GM18511 (cell line): ENCODE measurements around the gene ARFGEF3.
"Not testable (repeated sequence)": the region's sequence is repeated elsewhere in the genome, so short reads cannot be mapped to it uniquely, and the experiment has no call there.

ENCODE experiments used
- ATAC-seq: cut with Tn5 transposase; IDR thresholded peaks from one replicate; pipeline ENCODE4 v1.9.1; 2021; ENCODE audit warnings: mild to moderate bottlenecking, moderate library complexity; ENCODE audit not compliant: unreplicated experiment

Gene ARFGEF3

DNA sequence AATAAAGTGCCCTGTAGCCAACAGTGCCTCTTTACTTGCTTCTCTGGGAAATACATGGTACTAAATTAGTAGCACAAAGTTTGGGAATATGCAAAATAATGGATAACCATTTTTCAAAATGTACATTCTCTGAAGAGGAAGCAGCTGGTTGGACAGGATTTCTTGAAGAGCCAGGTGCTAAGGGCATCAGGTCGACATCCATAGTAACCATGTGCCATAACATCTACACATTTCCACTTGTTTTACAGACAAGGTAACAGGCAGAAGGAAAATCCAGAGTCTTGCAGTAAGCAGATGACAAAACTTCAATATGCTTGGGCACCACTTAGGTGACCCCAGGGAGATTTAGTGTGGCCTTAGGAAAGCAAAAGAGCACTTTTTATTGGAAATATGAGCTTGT is 179.4 kb downstream of the ARFGEF3 start:
- no peak for ATAC-seq

DNA sequence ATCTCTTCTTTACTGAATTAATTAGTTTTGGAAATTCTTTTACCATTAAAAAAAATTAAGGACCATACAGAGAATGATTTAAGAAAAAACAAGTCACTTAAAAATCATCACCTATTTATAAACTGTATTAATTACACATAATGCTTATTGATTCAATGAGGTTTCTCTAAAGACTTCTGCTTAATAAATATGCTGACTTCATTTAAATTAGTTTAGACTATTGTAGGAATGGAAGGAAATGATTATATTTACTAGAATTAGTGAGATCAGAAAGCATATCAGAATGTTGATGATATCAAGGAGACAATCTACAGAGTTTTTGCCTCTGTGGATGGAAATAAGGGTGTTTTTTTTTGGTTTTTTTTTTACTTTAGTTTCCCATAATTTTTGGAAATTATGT is 181.4 kb downstream of the ARFGEF3 start:
- no peak for ATAC-seq

DNA sequence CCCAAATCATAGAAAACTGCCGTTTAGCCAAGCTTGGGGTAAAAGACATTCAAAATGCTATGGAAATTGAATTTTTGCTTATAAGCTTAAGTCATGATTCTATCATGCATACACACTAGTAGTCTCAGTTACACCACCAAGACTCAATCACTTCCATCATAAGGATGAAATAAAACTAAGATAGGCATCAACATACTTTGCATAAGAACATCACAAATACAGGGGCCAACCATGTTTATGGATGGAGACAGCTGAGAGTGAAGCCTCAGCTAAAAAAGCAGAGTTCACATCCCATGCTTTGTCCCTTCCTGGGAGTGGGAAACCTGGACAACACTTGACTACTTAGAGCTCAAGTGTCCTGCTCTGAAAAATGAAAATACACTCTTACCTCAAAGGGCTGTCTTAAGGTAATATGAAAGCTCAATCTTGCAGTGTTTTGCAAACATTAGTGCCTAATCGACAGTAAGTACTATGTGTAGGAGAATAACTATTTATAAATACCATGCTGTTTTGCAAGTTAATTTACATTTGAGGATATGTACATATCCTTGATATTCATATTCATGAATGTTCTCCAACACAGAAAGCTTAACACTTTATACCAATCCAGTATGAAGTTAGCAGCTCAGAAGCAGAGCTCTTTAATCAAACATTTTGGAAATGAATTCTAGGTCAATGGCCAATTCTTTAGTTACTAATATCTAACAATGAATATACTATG is 184.0 kb downstream of the ARFGEF3 start:
- ATAC-seq: no peak

DNA sequence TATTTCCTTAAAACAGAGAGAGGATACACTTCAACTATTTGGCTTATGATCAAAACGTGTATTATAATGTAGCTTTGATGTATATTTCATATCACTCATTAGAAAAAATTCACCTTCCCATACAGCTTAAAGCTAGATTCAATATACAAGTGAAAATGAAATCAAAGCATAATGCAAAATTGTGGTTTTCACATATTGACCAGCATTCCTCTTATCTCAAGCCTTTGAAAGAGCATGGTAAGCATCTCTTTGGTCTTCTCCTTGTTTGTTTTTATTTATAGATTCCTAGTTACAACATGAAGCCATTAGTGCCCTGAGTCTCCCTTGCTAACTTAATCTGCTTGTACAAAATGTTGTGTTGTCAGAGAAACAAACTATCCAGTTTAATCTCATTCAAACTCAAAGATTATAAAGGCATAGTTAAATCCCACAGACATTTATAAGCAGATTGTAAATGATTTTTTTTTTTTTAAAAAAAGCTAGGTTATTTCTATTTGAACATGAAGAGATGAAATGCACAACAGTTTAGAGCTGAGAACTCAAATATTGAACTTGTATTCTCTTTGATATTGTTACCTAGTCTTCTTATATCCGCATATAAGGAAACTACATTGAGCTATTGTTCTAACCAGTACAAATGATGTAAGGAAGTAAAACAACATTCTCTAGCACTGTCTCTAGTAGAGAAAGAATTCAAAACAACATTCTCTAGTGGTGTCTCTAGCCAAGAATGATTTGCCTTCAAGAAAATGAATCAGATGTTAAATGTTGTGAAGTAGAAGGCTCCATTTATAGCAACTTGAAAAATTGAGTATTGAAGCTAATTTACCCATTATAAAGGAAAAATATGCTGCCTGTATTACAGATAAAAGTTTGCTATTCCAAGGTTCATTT is 184.8 kb downstream of the ARFGEF3 start:
- no peak for ATAC-seq

DNA sequence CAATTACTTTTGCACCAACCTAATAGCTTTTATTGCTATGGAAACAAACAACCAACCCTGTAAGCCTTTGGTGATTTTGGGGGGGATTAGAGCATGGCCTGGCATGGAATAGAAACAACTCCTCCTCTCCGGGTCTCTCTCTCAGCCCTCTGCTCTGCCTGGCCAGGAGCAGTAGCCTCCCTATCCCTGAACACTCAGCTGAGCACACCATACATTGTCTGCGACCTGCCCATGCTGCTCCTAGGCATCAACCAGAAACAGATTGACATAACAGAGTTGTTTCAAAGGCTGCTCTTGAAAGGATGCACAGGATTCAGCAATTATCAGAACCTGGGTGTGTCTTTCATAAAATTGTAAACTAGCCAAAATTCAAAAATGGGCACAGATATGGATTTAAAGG is 186.1 kb downstream of the ARFGEF3 start:
- ATAC-seq: no peak

DNA sequence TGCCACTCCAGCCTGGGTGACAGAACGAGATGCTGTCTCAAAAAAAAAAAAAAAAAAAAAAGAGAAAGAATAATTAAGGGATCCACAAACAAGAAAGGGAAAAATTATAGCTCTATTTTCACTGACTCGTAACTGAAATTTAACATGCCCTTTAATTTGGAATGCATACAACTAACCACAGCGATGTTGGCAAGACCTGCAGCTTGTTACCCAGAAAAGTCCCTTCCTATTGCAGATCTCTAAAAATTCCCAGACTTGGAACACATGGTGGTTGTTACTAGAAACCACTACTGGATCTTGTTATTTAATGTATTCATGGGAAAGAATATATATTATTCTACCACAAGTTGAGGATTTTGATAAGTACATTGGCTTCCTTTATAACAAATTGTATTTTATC is 188.2 kb downstream of the ARFGEF3 start:
- no peak for ATAC-seq

DNA sequence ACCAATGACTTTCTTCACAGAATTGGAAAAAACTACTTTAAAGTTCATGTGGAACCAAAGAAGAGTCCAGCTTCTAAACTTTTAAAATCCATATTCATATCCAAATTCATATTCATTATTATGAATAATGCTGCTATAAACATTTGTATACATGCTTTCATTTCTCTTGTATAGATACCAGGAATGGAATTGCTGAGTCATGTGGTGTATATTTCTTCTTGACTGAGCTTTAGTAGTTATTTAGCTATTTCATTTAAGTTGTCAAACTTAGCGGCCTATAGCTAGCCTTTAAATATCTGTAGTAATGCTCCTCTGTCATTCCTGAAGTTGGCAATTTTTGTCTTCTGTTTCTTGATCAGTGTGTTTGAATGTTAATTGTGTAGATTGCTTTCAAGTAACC is 196.2 kb downstream of the ARFGEF3 start:
- no peak for ATAC-seq

DNA sequence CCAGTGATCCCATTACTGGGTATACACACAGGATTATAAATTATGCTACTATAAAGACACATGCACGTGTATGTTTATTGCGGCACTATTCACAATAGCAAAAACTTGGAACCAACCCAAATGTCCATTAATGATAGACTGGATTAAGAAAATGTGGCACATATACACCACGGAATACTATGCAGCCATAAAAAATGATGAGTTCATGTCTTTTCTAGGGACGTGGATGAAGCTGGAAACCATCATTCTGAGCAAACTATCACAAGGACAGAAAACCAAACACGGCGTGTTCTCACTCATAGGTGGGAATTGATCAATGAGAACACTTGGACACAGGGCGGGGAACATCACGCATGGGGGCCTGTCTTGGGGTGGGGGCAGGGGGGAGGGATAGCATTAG is 206.9 kb downstream of the ARFGEF3 start:
- ATAC-seq: not testable (repeated sequence)

DNA sequence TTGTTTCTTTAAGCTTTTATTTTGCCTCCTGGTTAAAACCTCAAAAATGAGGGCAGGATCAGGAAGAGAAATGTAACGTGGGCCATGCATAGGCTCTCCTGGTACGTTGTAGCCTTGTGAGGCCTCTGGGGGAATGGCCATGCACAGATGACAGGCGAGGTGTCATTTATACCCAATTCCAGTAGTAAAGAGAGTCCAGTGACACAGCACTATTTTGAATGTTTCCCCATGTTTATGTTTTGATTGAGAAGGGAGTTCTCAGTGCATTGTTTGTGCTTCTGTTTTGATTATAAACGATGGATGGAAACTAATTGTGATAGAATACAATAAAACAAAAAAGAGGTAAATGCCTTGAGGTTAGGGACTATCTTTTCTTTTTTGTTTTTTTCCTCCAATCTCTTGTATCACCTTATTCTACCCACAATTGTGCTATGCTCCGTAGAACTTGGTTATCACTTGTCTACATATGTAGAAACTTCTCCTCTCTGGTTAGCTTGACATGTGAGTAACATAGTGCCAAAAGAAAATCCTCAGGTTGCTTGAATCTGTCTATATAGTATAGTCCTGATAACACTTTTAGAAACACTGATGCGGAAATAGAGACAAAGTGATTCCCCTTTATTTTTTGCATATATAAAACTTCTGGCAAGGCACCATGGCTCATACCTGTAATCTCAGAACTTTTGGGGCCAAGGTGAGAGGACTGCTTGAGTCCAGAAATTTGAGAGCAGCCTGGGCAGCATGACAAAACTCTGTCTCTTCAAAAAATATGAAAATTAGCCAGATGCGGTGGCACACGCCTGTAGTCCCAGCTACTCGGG is 209.1 kb downstream of the ARFGEF3 start:
- no peak for ATAC-seq

DNA sequence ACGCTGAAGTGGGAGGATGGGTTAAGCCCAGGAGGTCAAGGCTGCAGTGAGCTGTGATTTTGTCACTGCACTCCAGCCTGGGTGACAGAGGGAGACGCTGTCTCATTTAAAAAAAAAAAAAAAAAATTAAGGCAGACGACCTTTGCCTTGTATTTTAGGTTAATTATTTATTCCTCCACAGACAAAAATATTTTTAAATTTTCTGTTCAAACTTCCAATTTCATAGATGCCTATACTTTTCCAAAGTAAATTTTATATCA is 209.6 kb downstream of the ARFGEF3 start:
- ATAC-seq: no peak

DNA sequence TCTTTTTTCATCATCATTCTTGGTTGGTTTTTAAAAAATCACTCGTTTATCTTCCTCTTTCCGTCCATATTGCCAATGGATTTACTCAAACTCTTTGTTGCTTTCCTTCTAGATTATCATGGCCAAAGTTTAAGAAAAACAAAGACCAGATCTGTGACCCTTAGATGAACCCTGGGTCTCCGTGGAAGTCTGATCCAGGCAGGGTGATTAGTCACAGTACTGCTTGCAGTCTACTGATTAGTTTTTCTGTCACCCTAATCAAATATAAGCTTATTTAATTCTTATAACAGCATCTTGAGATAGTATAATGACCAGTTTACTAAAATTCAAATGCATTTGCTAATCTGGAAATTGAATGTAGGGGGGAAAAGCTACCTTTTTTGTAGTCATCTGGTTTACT is 210.0 kb downstream of the ARFGEF3 start:
- no peak for ATAC-seq

DNA sequence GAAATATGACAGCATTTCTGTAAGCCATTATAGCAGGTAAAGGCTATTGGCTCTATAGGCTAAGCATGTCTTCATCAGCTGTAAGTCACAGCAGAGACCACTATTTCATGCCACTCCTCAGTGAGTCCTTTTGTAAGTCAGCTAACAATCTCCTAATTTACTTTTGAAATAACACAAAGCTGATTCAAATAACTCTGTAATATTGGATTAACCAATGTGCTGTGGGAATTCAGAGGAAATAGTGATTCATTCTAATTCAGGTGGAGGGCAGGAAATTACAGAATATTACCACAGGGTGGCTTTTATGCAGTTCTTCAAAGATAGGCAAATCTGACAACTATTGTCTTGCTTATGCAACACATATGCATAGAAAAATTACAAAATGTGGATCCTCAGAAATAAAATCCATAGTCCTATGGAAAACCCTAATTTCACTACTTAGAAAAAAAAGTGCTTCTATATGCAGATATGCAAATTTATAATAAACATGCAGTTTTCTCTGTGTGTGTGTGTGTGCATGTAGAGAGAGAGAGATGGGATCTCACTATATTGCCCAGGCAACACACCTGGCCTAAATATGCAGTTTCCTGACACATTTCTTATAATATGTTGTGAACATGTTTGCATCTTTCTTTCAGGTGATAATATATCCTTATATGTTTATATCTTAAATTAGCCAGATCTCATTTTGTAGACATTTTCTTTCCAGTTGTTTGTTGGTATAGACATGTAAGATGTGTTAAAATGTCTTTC is 211.1 kb downstream of the ARFGEF3 start:
- no peak for ATAC-seq

DNA sequence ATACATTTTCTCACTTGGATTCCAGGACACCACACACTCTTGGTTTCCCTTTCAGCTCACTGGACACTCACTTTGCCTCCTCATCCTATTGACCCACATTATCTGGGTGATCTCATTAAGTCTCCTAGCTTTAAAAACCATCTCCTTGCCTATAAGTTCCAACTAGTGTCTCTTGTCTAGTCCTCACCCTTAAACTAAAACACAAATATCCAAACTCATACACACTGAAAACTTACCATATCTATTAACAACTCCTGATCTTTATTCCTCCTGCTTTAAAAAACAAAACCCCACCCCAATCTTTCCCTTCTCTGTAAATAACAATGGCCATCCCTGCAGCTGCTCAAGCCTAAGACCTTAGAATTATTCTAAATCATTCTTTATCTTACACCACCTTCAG is 212.5 kb downstream of the ARFGEF3 start:
- ATAC-seq: no peak

DNA sequence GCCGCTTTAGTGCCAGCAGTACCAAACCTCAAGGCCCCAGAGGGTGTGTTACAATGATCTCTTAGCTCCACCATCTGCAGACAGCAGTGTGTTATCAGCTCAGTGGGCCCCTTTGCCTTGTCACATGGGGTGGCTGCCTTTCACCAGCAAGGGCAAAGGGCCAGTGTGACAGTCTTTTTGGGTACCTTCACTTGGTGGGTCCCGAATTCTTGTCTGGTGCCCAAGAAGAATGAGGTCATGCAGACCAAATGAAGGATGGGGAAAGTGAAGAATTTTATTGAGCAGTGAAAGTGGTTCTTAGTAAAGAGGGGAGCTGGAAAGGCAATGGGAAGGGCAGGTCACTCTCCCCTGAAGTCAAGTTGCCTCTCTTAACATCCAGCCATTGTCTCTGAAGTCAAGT is 213.1 kb downstream of the ARFGEF3 start:
- ATAC-seq: no peak

DNA sequence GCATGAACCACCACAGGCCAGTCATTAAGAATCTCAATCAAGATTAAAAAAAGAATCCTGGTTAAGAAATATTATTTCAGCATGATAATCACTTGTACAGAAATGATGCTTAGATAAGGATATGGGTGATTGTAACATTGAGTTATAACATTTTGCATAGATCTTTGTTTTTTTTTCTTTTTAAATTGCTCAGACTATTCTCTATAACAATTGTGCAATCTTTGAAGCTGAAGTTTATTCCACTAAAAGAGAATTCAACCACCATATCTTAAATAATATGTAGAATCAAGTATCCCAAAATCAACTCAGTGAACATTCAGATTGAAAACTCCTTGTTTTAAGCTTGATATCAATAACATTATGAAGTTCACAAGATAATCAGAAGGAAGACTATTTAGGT is 215.3 kb downstream of the ARFGEF3 start:
- no peak for ATAC-seq

DNA sequence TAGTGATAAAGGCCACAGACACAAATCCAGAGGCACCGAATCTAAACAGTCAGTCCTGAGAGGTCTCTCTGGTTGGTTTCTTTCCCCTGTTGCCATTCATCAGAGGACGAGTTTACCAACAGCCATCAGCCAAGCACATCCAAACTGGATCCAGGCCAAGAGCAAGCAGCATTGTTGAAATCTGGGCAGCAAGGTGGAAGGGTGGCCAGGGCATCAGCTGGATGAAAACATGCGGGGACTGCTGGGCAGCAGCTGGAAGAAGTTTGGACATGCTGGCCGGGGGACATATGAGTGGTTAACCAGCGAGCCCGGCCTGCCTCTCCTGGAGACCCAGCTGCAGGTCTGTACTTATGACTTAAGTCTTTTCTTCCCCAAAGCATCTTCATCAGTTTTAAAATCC is 216.1 kb downstream of the ARFGEF3 start, which contains the start of gene SMIM28:
Gene SMIM28, plus strand, starts transcription at position 62 of the 400 bp plus-strand sequence. Its CDS starts 168 bp downstream, at position 230.
- ATAC-seq: no peak

DNA sequence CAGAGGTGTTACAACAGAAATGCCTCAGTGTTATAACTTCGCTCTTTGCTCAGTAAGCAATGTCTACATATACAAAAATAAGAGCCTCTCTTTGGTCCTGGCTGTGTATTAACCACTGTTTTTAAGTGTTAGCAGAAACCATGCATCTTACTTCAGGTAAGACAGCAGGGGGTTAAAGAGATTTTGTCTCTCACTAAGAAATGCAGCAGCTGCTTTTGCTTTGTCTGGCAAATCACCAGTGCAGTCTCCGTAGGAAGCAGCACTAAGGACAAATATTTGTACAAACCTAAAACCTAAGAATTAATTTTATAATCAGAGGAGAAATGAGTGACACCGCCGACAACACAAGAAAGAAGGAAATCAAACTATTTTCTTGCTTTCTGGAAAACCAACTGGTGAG is 216.7 kb downstream of the ARFGEF3 start:
- ATAC-seq: no peak

DNA sequence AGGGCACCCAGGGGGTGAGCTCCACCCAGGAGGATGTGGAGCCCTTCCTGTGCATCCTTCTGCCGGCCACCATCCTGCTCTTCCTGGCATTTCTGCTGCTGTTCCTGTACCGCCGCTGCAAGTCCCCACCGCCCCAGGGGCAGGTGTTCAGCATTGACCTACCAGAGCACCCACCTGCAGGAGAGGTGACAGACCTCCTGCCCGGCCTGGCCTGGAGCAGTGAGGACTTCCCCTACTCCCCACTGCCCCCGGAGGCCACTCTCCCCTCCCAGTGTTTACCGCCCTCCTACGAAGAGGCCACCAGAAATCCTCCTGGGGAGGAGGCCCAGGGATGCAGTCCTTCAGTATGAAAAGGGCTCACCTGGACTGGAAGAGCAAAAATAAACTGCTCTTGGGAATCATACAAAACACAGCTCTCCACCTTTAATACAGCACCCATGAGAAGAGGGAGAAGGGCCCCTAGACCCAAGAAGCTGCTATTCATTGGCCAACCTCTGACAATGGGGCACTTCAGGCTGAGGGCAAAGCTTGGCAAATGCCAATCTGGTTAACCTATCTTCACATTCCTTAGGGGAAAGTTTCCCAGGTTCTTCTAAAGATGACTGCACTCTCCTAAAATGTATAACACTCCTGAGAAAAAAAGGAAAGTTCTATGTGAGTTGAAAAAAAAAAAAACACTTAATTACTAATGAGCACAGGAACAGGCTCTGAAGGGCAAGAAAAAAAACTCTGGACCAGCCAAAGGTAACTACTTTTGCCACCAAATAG is 220.9 kb downstream of the ARFGEF3 start:
- no peak for ATAC-seq

DNA sequence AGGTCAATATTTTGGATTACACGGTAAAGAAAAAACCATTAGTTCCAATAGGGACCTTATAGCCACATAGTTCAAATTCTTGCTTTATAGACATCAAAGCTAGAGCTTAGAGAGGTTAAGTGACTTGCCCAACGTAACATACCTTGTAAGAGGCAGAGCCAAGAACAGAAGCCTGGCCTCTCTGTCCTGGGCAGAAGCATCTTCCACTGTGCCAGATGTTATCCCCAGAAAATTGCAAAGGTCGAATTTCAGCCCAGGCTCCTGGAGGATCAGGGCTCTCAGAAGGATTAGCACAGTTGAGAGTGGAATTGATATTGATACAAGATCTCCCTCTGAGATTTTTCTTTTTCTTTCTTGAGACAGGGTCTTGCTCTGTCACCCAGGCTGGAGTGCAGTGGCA is 222.0 kb downstream of the ARFGEF3 start:
- ATAC-seq: no peak

DNA sequence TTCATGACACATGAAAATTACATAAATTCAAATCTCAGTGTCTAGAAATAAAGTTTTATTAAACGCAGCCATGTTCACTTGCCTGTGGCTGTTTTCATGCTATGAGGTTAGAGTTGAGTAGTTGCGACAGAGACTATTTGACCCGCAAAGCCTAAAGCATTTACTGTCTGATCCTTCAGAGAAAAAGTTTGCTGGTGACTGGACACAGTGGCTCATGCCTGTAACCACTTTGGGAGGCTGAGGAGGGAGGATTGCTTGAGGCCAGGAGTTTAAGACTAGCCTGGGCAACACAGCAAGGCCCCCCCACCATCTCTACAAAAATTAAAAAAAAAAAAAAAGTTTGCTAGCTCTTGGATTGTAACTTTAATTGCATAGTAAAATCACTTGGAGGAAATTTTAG is 225.2 kb downstream of the ARFGEF3 start:
- ATAC-seq: no peak
